ENCODE measurements around the gene RSRC1.
"Not testable (repeated sequence)": the region's sequence is repeated elsewhere in the genome, so short reads cannot be mapped to it uniquely, and the experiment has no call there.

Gene RSRC1

DNA sequence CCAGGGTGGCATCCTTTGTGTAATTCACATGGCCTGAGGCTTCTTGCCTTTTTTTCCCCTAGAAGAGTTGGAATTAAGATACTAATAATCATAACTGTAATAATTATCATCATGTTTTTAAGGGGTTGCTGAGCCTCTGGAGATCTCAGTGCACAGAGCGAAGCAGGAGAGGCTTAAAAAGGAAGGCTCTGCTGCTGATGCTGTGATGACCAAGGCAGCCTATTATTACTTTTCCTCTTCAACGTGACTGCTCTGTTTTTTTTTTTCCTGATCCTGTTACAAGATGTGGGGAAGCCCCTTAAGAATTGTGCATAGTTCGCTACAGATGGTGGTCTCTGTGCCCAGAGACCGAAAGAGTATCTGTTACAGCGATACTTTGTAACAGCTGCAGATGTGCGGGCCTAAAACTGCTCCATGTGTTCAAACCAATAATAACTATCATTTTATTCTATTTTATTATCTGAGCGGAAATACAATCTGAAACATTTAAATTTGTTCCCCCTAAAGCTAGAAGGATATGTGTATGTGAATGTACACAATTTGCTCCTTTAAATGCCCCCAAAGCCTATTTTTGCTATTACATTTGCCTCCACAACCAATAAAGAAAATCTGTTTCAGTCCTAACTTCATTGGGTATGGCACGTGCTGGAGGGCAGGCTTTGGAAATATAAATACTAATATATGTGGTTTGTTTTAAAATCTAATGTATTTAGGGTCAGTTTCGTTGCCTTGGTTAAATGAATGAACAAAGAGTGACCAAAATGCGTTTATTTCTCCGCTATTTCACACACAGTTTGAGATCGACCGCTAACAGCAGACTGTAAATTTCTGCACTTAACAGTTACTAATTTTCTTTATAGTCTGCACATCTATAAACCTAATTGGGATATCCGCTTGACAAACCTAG, 8.3 kb upstream of the RSRC1 start:
- no peak for DNase-seq

DNA sequence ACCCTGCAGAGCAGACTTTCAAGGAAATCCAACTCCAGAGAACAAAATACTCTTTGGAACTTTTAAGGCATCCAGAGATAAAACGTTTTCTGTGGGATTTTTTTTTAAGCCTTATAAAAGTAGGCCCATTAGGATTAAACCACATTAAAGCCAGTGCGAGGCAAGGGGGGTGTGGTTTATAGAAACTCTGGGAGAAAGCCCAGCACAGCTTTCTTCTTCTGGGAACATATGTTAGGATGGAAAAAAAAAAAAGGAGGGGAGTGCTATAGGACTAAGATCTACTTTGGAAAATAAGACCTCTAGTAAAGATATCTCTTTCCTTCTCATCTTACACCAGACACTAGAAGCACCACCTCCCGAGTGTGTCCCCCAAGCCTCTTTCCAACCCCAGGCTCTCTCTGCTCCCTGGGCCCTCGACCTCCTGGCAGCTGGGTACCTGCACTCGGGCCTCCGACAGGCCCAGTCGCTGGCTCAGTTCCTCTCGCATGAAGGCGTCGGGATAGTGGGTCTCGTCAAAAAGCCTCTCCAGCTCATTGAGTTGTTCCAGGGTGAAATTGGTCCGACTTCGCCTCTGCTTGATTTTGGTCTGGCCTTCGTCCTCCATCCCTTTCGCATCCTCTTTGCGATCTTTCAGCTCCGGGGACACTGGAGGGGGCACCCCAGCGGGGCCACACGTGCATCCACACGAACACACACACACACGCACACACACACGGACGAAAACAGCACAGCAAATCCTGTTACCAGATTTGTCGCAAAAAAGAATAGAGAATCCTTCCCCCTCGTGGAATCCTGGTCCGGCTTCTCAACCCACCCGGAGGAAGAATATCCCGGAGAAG, 7.4 kb upstream of the RSRC1 start:
- DNase-seq, result no peak

DNA sequence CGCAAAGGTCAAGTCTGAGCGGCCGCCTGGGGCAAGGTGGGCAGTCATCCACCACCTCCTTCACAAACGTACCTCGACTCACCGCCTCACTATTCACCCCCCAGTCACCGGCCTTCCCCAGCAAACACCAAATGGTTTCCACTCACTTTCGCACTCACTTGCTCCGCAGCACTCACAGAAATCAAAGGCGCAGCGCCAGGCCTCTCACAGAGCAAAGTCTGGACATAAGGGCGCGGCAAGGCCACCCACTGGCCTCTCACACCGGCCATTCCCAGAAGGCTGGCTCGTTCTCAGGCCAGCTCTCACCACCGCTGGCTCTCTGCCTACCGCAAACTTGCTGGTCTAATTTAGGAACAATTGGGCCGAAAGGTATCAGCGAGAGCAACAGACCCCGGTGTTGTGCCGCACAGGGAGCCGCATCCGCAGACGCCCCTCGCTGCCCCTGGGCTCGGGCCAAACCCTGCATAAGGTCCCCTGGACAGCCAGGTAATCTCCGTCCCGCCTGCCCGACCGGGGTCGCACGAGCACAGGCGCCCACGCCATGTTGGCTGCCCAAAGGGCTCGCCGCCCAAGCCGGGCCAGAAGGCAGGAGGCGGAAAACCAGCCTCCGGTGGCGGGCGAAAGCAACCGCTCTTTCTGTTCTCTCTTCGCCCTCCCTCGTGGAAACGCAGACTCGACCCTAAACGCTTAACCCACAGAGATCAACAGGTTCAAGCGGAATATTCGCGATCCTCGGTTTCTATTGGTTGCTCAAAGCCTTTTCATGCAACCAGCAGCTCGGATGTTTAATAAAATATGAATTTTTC, 6.6 kb upstream of the RSRC1 start:
- DNase-seq, result no peak

DNA sequence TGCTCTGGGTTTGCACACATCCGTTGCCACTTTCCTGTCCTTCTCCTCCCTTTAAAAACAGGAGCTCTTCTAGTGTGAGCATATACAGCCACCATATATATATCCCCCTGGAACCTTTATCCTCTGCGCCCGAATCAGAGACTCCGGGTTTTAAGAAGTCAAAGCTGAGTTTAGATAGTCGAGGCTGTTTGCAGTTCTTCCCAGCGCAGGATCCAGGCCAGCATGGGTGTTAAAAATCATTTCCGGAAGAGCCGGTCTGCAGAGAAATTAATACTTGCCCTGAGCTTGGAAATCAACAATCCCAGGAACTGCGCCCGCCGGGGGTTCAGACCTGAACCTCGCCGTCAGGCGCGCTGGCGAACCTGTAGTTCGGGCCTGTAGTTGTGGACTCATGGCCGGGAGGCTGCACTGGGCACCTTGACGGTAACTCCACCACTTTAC, 6.0 kb upstream of the RSRC1 start:
- DNase-seq, result no peak

DNA sequence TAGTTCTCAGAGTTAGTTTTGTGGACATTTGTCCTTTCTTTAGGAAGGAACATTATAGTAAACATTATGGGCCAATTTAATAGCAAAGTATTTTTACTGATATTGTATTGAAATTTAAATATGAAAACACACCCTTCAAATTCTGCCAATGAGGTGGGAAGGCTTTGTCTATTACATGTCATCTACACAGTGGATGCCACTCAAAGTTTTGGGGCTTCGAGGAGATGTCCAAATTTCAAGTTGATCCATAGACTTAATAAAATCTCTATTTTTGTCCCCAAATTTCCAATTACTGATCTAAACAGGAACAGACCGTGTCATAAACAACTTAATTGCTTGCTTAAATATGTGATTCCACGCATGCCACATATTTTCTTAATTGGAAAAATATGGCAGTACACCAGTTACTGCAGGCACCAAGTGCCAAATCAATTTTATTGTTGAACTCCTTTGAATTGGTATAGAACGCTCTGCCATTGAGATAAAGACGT, 5.4 kb upstream of the RSRC1 start:
- no peak for DNase-seq

DNA sequence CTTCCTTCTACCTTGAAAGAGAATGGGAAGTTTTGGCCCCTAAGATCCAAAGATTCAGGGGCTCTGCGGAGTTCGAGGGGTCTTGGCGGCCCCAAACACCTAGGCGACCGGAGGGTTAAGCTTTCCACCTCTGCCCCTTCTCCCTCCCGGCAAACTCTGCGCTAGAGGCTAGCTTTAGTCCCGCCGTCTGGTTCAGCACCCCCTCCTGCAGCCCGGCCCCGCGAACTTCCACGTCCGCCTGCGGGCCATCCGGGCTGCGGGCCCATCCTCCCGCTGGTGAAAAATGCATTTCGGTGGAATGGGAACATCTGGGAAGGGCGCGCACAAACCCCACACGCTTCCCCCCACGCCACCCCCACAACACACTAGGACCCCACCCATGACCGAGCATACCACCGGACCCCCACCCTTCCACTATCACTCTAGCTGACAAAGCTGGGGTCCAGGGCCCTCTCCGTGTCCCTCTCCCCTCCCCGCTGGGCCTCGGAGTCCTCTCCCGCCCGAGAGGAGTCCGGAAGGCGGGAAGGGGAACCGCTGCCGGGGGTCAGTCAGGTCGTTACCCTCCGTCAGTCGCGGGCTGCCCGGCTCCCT, 4.7 kb upstream of the RSRC1 start:
- DNase-seq, result no peak

DNA sequence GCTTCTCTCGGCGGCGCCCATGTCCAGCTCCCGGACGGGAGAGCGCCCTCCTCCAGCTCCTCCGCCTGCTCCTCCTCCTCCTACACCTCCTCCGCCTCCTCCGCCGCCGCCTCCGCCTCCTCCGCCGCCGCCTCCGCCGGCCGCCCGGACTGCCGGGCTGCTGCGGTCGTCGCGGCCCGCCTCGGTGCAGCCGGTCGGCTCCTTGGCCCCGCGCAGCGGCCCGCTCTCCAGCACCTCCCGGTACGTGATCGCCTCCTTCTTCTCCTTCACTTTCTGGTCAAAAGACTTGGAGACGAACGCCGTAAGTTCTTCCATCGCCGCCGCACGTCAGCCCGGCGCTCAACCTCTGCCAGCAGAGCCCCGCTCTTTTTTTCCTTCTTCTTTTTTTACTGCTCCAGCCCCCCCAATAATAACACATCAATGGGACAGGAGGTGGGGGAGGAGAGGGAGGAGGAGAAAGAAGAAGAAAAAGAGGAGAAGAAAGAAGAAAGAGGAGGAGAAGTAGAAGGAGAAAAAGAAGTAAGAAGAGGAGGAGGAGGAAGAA, 4.1 kb upstream of the RSRC1 start:
- no peak for DNase-seq

DNA sequence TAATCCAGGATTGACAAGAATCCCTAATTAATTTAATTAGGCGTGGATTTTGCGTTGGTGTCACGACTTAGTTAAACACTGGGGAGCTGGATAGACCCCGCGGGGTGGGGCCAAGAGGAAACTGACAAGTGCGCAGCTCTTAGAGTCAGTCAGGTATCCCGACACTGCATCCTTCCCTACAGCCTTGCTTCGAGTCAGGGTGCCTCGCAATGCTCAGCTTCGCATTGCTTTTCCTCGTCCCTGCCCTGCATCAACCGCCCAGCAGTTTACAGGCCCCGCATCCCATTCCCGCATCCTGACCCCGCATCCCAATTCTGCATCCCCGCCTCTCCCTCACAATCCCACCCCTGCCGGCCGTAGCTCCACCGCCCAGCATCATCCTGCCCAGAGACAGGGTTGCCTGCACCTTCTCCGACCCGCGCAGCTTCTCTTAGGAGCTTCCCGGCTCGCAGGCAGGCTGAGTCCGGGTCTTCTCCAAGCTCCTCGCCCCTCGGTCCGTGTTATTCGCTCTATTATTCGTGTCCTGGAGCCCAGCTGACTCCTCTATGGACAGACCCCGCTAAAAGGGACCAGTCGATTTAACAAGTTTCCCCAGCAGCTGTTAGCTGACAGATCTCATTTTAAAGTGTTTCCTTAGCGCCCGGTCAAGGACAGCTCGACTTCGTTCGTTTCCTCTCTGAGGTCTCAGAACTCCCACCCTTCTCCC, 3.0 kb upstream of the RSRC1 start:
- peak; percentile 14 for DNase-seq

DNA sequence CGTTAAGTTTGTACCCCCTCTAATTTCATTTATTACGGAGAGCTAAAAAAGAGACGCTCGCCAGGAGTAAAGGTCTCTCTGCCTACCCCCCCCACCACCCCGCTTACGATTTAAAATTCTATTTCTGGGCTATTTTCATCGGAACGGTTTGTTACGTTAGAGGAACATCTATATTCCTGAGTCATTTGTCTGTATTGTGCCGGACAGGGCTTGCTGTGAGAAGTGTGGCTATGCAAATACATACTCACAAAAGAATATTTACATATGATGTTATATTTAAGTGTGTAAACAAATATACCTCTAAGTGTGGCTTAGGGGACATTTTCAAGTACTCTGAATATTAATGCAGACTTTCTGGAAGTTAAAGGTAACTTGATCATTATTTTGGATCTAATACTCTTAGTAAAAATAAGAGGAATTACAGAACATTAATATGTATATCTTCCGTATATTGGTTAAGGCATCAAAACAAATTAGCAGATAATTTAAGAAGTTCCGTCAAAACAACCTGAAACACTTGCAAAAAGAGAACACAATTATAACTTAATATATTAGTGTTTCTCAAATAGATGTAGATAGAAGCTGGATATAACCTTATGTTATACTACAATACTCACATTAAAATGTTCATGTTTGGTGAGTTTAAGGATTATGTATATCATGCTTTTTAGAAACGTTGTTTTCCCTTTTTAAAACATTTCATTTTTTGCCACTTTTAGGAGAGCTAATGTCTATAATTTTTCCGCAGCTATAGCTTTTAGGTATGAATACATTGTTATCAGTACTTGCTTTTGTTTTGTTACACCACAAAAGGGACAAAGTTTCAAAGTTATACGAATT, 2.1 kb upstream of the RSRC1 start:
- no peak for DNase-seq

DNA sequence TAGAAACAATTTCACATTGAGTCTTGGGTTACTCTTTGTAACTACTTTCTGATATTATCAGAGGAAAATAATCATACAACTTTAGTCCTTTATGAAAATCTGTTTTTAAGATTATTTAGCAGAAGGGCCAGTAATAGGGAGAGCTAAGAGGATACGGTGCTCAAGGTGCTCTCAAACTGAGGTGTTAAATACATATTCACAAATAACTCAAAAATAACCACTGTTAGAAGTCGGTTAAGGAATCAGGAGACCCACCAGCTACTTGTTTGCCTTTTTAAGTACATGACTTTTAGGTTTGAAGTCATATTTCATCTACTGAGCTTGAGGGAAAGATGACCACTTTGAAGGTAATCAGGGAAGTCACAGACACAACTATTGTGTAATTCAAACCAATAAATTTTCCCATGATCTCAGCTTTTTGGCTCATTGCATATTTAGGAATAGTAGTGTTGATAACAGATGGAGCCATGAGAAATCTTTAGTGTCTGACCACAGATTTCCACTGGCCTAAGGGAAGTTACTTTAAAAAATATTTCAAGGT, 1.4 kb upstream of the RSRC1 start:
- no peak for DNase-seq

DNA sequence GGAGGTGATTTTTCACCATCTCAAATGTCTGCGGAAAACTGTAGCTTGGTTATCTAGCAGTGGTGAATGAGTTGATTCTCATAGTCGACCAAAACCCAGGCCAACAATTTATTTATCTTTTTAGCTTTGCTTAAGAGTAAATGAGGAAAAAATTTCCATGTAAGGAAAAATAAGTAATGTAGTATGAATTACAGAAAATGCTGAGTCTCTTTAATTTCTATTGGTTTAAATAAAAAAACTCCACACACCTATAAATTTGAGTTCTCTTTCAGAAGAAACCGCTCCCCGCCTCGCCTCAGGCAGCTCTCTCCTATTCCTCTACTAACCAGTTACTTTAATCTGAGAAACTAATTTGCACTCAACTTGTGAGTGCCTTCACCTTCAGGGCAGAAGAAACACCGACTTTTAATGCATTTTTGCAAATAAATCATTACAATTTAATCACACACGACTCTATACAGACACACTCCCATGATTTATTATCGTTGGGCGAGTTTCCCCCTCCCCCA, 540 bp upstream of the RSRC1 start:
- DNase-seq, result peak; percentile 59

DNA sequence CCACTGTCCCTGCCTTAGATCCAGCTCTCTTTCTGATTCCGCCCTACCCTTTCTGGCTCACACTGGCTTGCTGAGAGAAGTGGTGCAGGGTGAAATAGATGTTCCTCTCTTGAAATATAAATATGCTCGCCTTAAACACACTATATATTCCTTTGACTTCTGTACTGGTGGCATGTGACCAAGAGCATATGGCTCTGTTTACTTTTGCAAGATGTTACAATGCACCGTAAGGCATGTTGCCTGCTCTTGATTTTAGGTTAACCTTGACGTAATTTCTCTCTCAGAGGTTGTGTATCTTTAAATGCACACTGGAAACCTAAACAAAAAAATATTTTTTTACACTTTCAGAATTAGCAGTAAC, 749 bp downstream of the RSRC1 start:
- no peak for DNase-seq

DNA sequence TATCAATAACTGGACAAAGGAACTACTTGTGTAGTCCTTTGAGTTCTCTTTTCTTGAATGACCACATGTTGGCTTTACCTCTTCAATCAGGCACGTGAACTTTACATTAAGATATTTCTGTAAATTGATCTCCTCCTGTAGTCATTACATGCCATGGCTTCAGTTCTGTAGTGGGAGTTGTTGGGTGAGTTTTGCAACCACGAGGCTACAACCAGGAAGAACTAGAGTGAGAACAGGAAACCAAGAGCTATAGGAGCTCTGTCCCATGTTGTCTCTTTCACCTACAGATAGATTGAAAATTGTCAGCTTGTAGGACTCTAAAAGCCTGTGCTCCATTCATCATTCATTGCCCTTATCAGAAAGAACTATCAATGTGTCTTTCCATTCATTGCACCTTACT, 2.0 kb downstream of the RSRC1 start:
- no peak for DNase-seq

DNA sequence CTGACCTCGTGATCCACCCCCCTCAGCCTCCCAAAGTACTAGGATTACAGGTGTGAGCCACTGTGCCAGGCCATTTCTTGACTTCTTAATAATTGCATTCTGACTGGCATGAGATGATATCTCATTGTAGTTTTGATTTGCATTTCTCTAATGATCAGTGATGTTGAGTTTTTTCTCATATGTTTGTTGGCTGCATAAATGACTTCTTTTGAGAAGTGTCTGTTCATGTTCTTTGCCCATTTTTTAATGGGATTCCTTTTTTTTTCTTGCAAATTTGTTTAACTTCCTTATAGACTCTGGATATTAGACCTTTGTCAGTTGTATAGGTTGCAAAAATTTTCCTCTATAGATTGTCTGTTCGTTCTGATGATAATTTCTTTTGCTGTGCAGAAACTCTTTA, 3.7 kb downstream of the RSRC1 start:
- DNase-seq, result not testable (repeated sequence)

DNA sequence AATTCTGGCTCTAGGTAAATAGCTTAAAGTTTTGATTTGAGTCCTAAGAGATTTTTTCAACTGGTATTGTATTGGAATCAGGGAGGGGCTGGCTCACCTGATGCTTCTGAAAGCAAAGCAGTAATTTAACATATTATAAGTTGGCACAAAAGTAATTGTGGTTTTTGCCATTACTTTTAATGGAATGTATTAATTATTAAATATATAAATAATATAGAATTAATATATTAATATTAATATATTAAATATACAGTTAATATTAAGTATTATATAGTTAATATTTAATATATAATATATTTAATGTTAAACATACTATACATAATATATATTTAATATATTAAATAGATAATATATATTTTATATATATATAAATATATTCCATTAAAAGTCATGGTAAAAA, 10.4 kb downstream of the RSRC1 start:
- DNase-seq, result no peak

DNA sequence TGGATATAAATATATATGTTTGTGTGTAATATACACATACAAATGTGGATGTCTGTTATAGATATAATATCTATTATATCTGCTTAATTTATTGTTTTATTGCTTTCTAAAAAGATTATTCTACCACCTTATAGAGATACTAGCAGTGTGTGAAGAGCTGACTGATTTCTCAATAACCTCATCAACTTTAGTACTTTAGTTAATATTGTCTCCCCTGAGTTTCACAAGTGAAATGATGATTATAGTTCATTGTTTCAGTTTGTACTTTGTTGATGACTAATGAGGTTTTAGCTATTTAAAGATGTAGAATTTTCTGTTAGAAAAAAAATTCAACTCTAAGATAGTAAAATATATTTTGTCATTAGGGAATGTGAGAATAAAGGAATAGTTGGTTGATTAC, 11.4 kb downstream of the RSRC1 start:
- DNase-seq, result no peak

DNA sequence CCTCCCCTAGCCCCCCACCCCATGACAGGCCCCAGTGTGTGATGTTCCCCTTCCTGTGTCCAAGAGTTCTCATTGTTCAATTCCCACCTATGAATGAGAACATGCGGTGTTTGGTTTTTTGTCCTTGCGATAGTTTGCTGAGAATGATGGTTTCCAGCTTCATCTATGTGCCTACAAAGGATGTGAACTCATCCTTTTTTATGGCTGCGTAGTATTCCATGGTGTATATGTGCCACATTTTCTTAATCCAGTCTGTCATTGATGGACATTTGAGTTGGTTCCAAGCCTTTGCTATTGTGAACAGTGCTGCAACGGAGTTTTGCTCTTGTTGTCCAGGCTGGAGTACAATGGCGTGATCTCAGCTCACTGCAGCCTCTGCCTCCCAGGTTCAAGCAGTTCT, 12.8 kb downstream of the RSRC1 start:
- not testable (repeated sequence) for DNase-seq

DNA sequence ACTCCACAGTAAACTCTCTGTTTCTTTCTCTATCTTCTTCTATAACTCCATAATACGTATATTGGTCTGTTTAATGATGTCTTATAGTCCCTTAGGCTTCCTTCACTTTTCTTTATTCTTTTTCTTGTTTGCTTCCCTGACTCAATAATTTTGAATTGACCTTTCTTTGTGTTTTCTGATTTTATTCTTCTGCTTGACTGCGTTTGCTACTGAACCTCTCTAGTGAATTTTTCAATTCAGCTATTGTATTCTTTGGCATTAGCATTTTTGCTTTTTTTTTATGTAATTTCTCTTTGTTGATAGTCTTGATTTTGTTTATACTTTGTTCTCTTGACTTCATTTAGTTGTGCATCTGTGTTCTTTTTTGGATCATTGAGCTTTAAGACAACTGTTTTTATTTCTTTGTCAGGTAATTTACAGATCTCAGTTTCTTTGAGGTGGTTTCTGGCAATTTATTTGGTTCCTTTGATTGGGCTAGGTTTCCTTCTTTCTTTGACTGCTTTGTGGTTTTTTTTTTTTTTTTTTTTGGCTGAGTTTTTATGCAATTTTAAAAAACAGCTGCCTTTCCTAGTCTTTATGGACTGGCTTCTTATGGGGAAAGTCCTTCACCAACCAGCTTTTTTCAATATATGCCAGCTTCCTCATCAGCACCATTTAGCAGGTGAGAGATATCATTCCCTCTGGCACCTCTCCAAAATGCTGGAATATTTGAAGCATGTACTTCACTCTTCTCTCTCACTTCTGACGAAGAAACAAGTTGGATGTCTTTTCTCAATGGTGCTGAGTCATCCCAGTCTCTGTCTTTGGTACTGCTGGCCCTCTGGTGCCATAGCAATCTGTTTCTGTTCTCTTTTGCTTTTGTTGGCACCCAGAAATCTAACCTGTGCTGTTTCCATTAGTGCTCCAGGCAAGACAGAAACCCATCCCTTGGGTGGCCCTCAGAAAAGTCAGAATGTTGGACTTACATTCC, 17.6 kb downstream of the RSRC1 start:
- no peak for DNase-seq

DNA sequence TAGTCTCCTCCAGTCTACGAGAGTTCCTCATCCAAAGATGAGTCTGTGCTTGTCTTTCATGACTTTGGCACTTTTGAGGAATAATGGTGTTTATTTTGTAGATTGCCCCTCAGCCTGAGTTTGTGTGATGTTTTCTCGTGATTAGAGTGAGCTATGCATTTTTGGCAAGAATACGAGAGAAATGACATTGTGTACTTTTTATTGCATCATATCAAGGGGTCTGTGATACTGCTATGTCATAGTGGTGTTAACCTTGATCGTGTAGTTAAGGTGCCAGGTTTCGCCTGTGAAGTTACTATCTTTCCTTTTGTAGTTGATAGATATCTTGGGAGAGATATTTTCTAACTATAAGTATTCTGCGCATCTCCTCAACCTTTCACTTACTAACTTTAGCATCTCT, 18.9 kb downstream of the RSRC1 start:
- DNase-seq, result no peak
